SHP77 (cell line): ENCODE measurements around the gene AGPS.

ENCODE experiments used
- DNase-seq, 2 experiments: peaks; one replicate each; lab custom pipeline; 2025; lab: John Stamatoyannopoulos, UW

Gene AGPS

DNA sequence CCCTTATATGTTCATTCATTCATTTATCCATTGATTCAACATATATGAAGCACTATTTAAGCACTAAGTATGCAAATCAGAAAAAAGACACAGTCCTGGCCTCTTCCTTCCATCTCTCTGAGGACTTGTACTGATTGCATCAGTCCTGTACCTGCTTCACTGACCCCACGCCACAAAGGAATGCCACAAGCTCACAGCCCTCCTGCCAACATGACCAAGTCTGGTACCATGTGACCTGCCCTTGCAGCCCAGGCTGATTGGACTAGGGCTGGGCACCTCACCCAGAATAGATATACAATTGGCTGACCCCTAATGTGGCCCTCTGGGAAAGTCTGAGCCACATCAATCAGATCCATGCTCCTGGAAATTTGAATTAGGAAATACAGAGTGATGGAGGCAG, 196.6 kb downstream of the AGPS start:
- DNase-seq, result no peak

DNA sequence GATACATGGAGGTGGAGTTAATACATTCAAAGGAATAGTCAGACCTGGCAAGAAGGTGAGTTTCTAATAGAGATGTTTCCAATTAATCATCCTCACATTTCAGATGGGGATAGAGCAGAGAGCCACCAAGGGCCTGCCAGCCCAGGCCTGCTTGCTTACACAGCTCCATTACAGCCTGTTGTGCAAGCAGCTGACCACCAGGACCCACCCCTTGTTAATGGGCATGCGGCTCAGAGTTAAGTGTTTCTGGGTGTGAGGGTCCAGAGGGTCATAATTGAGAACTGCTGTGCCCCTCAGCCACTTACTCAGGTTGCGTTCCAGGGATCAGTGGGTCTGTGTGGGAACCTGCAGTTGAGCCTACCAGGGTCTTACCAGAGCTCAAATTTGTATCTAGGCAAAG, 199.8 kb downstream of the AGPS start:
- DNase-seq, result no peak

DNA sequence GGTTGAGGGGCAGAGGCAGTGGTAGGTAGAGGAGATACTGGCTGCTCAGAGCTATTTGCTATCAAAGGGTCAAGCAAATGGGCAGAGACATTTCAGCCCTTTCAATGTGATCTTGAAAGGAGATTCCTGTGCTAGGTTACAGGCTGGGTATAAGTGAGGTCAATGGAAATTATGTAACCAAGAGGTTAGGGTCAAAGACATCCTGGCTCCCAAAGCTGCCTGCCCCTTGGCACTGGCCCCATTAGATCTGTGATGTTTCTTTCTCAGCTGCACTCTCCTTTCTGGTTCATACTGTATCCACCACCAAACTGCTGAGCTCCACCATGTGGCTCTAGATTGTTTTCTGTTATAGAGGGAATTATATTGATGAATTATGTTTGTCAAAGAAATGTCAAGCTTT, 200.4 kb downstream of the AGPS start:
- DNase-seq, result no peak

DNA sequence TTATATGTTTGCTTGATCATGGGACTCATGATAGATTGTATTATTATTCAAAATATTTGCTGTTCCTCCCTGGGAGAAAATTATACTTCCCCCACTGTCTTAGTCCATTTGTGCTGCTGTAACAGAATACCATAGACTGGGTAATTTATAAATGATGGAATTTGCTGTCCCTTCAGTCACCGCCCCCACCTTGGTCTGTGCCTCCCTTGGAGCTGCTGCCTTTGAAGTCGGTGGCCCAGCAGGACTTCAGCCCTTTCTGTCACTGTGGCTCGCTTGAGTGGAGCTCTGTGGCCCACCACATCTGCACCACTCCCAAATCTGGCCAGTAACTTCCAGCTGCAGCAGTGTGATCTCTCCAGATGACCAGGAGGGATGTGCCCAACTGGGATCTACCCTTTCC, 200.8 kb downstream of the AGPS start:
- DNase-seq, result no peak
